Measurements from ENCODE around the gene MAN1C1. TPM values are rescaled to one million over a fixed set of nuclear protein-coding genes. Genes with fewer than 3 reads are reported as not detected.

The MAN1C1 gene
- total RNA-seq, 1 donor from 2014 or later, result 0.20 TPM

GRCh38 chr1:25683731-25684130, 67.1 kb downstream of the MAN1C1 start:
- CTCF ChIA-PET, result no interaction called here
- Mint-ChIP-seq H3K27ac (no peak overlapping the region), H3K36me3 (ENCODE audit: low read depth) (no peaks in the 10 kb centered on the region), H3K4me3 (no peak overlapping the region), H3K4me1 (no peaks in the 10 kb centered on the region), H3K27me3 (peaks cover 5% of the 10 kb centered on the region), H3K9me3 (no peaks in the 10 kb centered on the region)
- intact Hi-C loops (cut with micrococcal nuclease), result no loop called here
- TF ChIP-seq CTCF (IDR thresholded peaks at IDR 0.05), result no peak
- DNase-seq (no peak), ATAC-seq (ENCODE audit: low read depth) (no peak)
- POLR2A ChIA-PET, result no interaction called here

GRCh38 chr1:25684216-25684965, 67.8 kb downstream of the MAN1C1 start:
- Mint-ChIP-seq H3K27me3 (peaks cover 5% of the 10 kb centered on the region), H3K4me3 (no peak overlapping the region), H3K9me3 (no peaks in the 10 kb centered on the region), H3K27ac (no peak overlapping the region), H3K4me1 (no peaks in the 10 kb centered on the region), H3K36me3 (ENCODE audit: low read depth) (no peaks in the 10 kb centered on the region)
- intact Hi-C loops (cut with micrococcal nuclease), result no loop called here
- ATAC-seq (ENCODE audit: low read depth), result no peak
- CTCF ChIA-PET, result no interaction called here
- TF ChIP-seq CTCF (IDR thresholded peaks at IDR 0.05), result no peak
- POLR2A ChIA-PET, result no interaction called here
- no peak for DNase-seq

GRCh38 chr1:25685211-25685750, 68.7 kb downstream of the MAN1C1 start:
- ATAC-seq (ENCODE audit: low read depth), result no peak
- TF ChIP-seq CTCF (IDR thresholded peaks at IDR 0.05), result no peak
- H3K4me3 Mint-ChIP-seq, result no peak overlapping the region
- ChIA-PET POLR2A (no interaction called here), CTCF (interaction anchor here (0.8 kb wide), 1 partner anchor 171 kb away, joined by 3 read pairs; no protein-coding TSS in a partner anchor)
- intact Hi-C loops (cut with micrococcal nuclease), result no loop called here
- H3K27me3 Mint-ChIP-seq, result peaks cover 5% of the 10 kb centered on the region
- DNase-seq, result no peak
- no peaks in the 10 kb centered on the region for H3K9me3 Mint-ChIP-seq
- H3K27ac Mint-ChIP-seq, result no peak overlapping the region
- no peaks in the 10 kb centered on the region for H3K36me3 Mint-ChIP-seq (ENCODE audit: low read depth)
- H3K4me1 Mint-ChIP-seq, result no peaks in the 10 kb centered on the region

GRCh38 chr1:25685938-25686665, 69.5 kb downstream of the MAN1C1 start:
- ChIA-PET CTCF (interaction anchor here (0.8 kb wide), 1 partner anchor 172 kb away, joined by 3 read pairs; no protein-coding TSS in a partner anchor), POLR2A (no interaction called here)
- intact Hi-C loops (cut with micrococcal nuclease), result no loop called here
- DNase-seq (no peak), ATAC-seq (ENCODE audit: low read depth) (no peak)
- H3K27me3 Mint-ChIP-seq, result peaks cover 8% of the 10 kb centered on the region
- no peak overlapping the region for H3K27ac Mint-ChIP-seq
- H3K36me3 Mint-ChIP-seq (ENCODE audit: low read depth), result no peaks in the 10 kb centered on the region
- no peaks in the 10 kb centered on the region for H3K4me1 Mint-ChIP-seq
- H3K4me3 Mint-ChIP-seq, result no peak overlapping the region
- TF ChIP-seq CTCF (IDR thresholded peaks at IDR 0.05), result no peak
- no peaks in the 10 kb centered on the region for H3K9me3 Mint-ChIP-seq
